Thymus (tissue), 11 donors: Measurements from ENCODE around the gene SPTLC2. TPM values are rescaled to one million over a fixed set of nuclear protein-coding genes. Genes with fewer than 3 reads are reported as not detected.
A peak's percentile ranks its signal among the peaks of the same experiment; 100 is the strongest.

Source experiments
- DNase-seq, 9 donors: peaks; one replicate each; pipeline ENCODE4 v3.0.0-alpha.2; 2013; ENCODE audit warnings: low spot score in 9 of 9, low read depth in 6 of 9, missing footprints in 1 of 9
- H3K27ac ChIP-seq, 2 donors: one replicate each; pipeline ENCODE4 v1.5.1; 2013; ENCODE audit warnings: control low read depth in 1 of 2, low read depth in 1 of 2, low read length in 1 of 2, mild to moderate bottlenecking in 1 of 2, moderate library complexity in 1 of 2
- H3K27me3 ChIP-seq, 2 donors: one replicate each; pipeline ENCODE4 v1.5.1; 2013; ENCODE audit warnings: low read length in 1 of 2; ENCODE audit not compliant: control insufficient read depth in 2 of 2, insufficient read depth in 1 of 2
- H3K36me3 ChIP-seq, 2 donors: one replicate each; pipeline ENCODE4 v1.5.1; 2013; ENCODE audit warnings: low read length in 1 of 2, mild to moderate bottlenecking in 1 of 2, moderate library complexity in 1 of 2; ENCODE audit not compliant: control insufficient read depth in 2 of 2, insufficient read depth in 2 of 2
- H3K4me1 ChIP-seq, 2 donors: one replicate each; pipeline ENCODE4 v1.5.1; 2013; ENCODE audit warnings: low read length in 2 of 2; ENCODE audit not compliant: control insufficient read depth in 2 of 2, insufficient read depth in 2 of 2
- H3K4me3 ChIP-seq, 2 donors: one replicate each; pipeline ENCODE4 v1.5.1; 2013; ENCODE audit warnings: low read length in 2 of 2, control low read depth in 1 of 2, mild to moderate bottlenecking in 1 of 2
- H3K9me3 ChIP-seq, 2 donors: one replicate each; pipeline ENCODE4 v1.5.1; 2013; ENCODE audit warnings: low read length in 1 of 2, mild to moderate bottlenecking in 1 of 2; ENCODE audit not compliant: control insufficient read depth in 2 of 2, insufficient read depth in 1 of 2
- WGBS: extraction: QIAGEN DNeasy Blood & Tissue Kit; methylation state at CpG from one replicate; pipeline ENCODE4 v1.1.7; 2013; 5-methylcytosine and 5-hydroxymethylcytosine counted together
- polyA plus RNA-seq: library from polyadenylated mRNA; stranded (reverse); fragments of 200-250 nt; gene quantifications from one replicate; pipeline ENCODE4 v1.2.3, GENCODE V29; 2013
- total RNA-seq: library from RNA; stranded (reverse); fragments of 120-200 nt; gene quantifications from one replicate; pipeline ENCODE4 v1.2.4, GENCODE V29; 2013
- donor health status: healthy.

Gene SPTLC2
- total and polyA plus RNA-seq, 2 donors: 7.1 to 13.5 TPM

DNA sequence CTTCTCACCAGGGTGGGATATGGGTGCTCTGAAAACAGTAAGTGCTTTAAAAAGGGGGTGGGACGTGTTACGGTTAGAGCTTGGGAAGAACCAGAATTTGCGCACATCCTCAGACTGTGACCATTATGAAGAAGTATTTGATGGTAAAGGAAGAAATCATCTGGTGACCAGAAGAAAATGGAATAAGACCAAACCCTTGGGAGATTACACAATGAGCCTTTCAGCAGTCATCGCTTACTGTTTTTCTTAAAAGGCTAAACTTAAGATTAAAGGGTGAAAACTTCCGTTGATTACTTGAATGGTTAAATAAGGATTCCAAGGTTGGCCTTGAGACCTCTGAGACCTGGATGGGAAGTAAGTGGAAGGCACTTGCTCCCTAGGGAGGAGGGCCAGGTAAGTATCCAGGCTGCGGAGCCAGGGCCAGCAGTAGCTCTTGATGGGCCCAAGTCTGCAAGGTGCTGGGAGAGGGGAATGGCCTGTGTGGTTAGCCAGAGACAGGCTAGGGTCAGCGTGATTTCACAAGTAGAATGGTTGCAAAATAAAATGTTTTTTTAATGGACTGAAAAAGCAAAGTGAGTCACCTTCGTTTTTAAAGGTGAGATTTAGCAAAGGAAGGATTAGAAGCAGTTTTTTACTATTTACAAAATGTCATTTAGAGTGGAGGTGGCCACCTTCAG lies 104.8 kb downstream of the SPTLC2 start:
- WGBS: 99% methylated on average over 8 of the region's 8 CpGs
- peaks cover 8 to 24% of the 10 kb centered on the region in 2 donors for H3K36me3 ChIP-seq
- no peak for DNase-seq

DNA sequence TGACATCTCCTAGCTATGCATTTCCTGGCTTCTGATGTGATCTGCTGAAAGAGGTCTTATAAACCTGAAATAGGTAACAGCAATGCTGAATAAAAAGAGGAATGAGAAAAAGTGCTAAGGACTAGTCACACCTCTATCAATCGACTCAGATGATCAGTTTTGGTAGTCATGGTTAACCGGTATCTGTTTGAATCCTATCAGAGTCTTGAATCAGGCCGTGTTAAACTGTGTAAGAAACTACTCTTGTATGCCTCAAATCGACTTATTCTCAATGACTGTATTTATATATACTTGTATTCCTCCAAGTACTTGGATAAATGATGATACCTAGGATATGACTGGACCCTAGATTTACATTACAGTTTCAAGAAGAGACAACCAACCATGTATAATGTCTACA lies 107.1 kb downstream of the SPTLC2 start:
- H3K4me3 ChIP-seq: no peak overlapping the region
- no peaks in the 10 kb centered on the region for H3K9me3 ChIP-seq
- H3K27me3 ChIP-seq: no peaks in the 10 kb centered on the region
- H3K4me1 ChIP-seq: no peaks in the 10 kb centered on the region
- DNase-seq: no peak
- peaks cover 8 to 21% of the 10 kb centered on the region in 2 donors for H3K36me3 ChIP-seq
- no peak overlapping the region for H3K27ac ChIP-seq
- WGBS: 98% methylated on average over 4 of the region's 4 CpGs

More for the DNA sequence above, 104.8 kb downstream of the SPTLC2 start:
- H3K27me3 ChIP-seq: no peaks in the 10 kb centered on the region
- H3K9me3 ChIP-seq: no peaks in the 10 kb centered on the region
- no peak overlapping the region for H3K4me3 ChIP-seq
- no peak overlapping the region for H3K27ac ChIP-seq
- H3K4me1 ChIP-seq: no peaks in the 10 kb centered on the region

DNA sequence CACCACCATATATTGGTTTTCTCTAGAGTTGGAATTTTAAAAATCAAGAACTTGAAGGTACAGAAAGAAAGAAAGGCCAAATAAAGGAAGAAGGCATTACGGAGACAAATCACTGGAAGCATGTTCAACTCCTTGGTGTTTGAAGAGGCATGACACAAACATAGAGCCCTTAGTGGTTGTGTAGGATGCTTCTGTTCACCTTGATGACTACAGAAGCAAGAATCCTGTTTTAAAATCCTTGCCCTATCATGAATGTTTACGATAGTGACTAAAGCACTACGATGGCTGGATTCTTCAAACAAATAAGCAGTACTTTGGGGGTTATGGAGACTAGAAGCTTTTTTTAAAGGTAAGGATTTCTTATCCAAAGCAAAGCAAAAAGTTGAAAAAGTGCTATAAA lies 107.6 kb downstream of the SPTLC2 start:
- Histone ChIP-seq H3K4me3 (no peak overlapping the region), H3K9me3 (no peaks in the 10 kb centered on the region), H3K27me3 (no peaks in the 10 kb centered on the region), H3K36me3 (peaks cover 8 to 19% of the 10 kb centered on the region in 2 donors), H3K27ac (no peak overlapping the region), H3K4me1 (no peaks in the 10 kb centered on the region)
- 99% methylated on average over 3 of the region's 3 CpGs for WGBS
- DNase-seq: no peak

DNA sequence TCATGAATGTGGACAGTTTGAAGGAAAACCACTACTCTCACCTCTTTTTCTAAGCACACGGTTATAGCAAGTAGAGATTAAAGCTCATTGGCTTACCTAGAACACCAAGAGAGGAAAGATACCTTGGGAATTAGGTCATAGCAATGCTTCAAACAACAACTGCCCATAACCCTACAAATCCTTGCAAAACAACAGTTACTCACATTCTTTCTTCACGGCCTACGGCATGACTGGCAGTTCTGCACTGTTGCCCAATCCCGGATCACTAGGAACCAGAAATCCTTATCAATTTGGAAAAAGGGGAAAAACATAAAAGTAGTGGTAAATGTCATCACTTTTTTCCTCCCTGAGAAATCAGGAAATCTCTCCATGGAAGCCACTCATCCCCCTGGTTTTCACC lies 108.2 kb downstream of the SPTLC2 start:
- no peak for DNase-seq

DNA sequence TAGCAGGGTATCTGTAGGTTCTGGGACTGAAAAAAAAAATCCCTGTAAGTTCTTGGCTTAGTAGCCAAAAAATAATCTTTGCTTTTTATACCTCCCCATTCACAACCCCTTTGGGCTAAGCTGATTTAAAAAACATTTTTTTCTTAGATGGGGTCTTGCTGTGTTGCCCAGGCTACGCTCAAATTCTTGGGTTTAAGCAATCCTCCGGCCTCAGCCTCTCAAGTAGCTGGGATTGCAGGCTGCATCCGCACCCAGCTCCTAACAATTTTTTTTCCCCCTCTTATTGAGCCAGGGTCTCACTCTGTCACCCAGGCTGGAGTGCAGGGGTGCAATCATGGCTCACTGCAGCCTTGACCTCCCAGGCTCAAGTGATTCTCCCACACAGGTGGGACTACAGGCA lies 108.7 kb downstream of the SPTLC2 start:
- Histone ChIP-seq H3K27me3 (no peaks in the 10 kb centered on the region), H3K4me3 (no peak overlapping the region), H3K4me1 (no peaks in the 10 kb centered on the region), H3K9me3 (no peaks in the 10 kb centered on the region), H3K36me3 (peaks cover 8 to 19% of the 10 kb centered on the region in 2 donors), H3K27ac (no peak overlapping the region)
- 99% methylated on average over 3 of the region's 3 CpGs for WGBS
- DNase-seq: no peak

More for the DNA sequence above, 108.2 kb downstream of the SPTLC2 start:
- WGBS: 94% methylated on average over 4 of the region's 4 CpGs
- no peaks in the 10 kb centered on the region for H3K4me1 ChIP-seq
- H3K4me3 ChIP-seq: no peak overlapping the region
- no peaks in the 10 kb centered on the region for H3K27me3 ChIP-seq
- H3K36me3 ChIP-seq: peaks cover 8 to 19% of the 10 kb centered on the region in 2 donors
- no peaks in the 10 kb centered on the region for H3K9me3 ChIP-seq
- H3K27ac ChIP-seq: no peak overlapping the region

DNA sequence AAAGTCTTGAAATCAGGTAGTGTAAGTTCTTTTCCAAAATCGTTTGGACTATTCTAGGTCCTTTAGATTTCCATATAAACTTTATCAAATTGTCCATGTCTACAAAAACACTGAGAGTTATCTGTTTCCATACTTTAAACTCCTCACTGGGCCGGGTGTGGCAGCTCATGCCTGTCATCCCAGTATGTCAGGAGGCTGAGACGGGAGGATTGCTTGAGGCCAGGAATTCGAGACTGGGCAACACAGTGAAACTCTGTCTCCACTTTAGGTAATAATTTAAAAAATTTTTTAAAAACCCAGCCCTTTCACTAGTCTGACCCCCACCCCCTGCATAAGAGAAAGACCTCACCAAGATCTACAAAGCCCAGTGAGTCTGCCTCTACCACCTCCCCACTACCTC lies 111.4 kb downstream of the SPTLC2 start:
- DNase-seq: no peak
- H3K36me3 ChIP-seq: peaks cover 0 to 2% of the 10 kb centered on the region in 2 donors
- H3K4me3 ChIP-seq: no peak overlapping the region
- H3K4me1 ChIP-seq: no peaks in the 10 kb centered on the region
- 84% methylated on average over 4 of the region's 4 CpGs for WGBS
- peaks cover 5 to 10% of the 10 kb centered on the region in 2 donors for H3K27me3 ChIP-seq
- H3K9me3 ChIP-seq: no peaks in the 10 kb centered on the region
- H3K27ac ChIP-seq: no peak overlapping the region

DNA sequence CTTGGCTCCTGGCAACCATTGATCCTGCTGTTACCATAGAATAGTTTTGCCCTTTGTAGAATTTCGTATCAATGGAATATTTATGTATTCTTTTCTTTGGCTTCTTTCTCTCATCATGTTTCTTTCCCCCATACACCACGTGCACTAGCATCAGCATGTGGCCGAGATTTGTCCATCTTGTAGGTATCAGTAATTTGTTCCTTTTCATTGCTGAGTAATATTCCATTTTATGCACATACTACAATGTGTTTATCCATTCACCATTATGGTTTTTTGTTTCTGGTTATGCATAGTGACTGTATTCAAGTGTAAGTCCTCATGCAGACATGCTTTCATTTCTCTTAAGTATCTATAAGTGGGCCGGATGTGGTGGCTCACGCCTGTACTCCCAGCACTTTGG lies 113.3 kb downstream of the SPTLC2 start:
- Histone ChIP-seq H3K9me3 (no peaks in the 10 kb centered on the region), H3K4me1 (peaks cover 4 to 6% of the 10 kb centered on the region in 2 donors), H3K36me3 (no peaks in the 10 kb centered on the region), H3K27ac (no peak overlapping the region), H3K4me3 (no peak overlapping the region), H3K27me3 (peaks cover 24 to 29% of the 10 kb centered on the region in 2 donors)
- WGBS: 99% methylated on average over 5 of the region's 5 CpGs
- DNase-seq: no peak

DNA sequence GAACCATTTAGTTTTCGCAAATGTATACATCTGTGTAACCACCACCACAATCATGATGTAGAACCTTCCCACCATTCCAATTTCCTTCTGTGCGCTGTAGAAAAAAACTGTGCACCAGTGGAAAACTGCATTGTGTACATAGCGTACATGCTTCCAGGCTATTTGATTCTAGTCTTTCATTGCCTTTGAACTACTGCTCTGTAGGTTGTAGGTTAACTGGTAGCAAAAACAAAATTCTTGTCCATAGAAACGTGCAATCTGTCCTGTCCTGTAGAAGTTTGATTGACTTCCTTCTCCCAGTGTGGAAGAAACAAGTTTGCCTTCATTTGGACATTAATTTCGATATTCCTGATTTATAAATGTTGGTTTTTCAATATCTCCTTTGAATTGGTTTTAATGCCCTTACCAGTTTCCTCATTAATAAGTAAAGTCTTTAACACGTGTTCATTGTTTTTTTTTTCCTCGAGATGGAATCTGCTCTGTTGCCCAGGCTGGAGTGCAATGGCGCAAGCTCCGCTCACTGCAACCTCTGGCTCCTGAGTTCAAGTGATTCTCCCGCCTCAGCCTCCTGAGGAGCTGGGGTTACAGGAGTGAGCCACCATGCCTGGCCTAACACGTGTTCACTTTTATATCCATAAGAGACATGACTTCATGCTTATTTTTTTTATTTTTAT lies 114.2 kb downstream of the SPTLC2 start:
- Histone ChIP-seq H3K4me1 (peaks cover 4 to 10% of the 10 kb centered on the region in 2 donors), H3K36me3 (no peaks in the 10 kb centered on the region), H3K27me3 (peaks cover 30 to 37% of the 10 kb centered on the region in 2 donors), H3K4me3 (no peak overlapping the region), H3K9me3 (no peaks in the 10 kb centered on the region), H3K27ac (no peak overlapping the region)
- WGBS: 90% methylated on average over 11 of the region's 11 CpGs
- DNase-seq: no peak

DNA sequence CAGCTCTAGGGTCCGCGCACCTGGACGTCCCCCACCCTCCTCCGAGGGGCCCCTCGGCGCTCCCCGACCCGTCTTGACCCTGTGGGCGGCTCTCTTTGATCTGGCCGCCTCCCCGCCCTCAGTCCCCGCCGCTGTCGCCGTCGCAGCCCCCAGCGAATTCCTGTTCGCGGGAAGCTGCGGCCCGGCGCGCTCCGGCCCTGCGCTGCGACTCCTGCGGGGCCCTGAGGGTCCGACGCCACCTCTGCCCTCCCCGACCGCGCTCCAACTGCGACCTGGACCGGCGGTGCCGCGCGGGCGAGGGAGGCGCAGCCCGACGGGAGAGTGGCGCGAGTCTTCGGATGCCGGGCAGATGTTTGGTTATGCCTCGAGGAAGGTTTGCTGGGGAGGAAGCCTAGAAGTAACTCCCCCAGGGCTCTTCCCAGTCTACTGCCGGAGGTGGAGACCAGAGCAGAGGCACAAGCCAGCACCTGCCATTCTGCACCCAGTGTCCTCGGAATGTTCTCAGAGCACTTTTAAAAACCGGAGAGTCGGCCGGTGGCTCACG lies 117.4 kb downstream of the SPTLC2 start:
- no peaks in the 10 kb centered on the region for H3K9me3 ChIP-seq
- H3K4me1 ChIP-seq: peaks cover 4 to 10% of the 10 kb centered on the region in 2 donors
- WGBS: 5% methylated on average over 53 of the region's 53 CpGs
- H3K27ac ChIP-seq: no peak overlapping the region
- peaks cover 33 to 45% of the 10 kb centered on the region in 2 donors for H3K27me3 ChIP-seq
- no peaks in the 10 kb centered on the region for H3K36me3 ChIP-seq
- peak overlapping the region in 1 of 2 donors; percentile 53 for H3K4me3 ChIP-seq
- DNase-seq: peak in 1 of 9 donors; percentile 8
